Measurements from ENCODE around the gene GPR156.

DNA sequence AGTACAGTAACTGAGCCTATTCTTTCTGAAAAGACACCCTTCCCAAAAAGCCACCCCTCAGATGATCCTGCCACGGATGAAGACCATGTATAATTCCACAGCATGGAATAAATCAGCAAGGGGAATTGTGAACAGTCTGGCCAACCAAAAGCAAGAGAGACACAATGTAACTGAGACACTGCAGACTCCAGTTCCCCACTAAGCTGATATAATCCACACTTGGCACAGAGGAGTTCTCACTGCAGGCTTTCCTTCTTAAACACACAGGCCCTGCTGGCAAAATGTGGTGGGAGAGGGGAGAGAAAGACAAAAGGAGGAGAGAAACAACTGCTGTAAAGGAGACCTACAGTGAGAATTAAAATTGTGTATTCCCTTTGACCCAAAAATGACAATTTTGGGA lies 12.7 kb downstream of the GPR156 start:
- TF ChIP-seq EP300 (IDR thresholded peaks at IDR 0.05) (no peak), POLR2A (IDR thresholded peaks at IDR 0.05) (no peak), POLR2AphosphoS5 (IDR thresholded peaks at IDR 0.05) (no peak)
- TF ChIP-seq, protein P1, sequence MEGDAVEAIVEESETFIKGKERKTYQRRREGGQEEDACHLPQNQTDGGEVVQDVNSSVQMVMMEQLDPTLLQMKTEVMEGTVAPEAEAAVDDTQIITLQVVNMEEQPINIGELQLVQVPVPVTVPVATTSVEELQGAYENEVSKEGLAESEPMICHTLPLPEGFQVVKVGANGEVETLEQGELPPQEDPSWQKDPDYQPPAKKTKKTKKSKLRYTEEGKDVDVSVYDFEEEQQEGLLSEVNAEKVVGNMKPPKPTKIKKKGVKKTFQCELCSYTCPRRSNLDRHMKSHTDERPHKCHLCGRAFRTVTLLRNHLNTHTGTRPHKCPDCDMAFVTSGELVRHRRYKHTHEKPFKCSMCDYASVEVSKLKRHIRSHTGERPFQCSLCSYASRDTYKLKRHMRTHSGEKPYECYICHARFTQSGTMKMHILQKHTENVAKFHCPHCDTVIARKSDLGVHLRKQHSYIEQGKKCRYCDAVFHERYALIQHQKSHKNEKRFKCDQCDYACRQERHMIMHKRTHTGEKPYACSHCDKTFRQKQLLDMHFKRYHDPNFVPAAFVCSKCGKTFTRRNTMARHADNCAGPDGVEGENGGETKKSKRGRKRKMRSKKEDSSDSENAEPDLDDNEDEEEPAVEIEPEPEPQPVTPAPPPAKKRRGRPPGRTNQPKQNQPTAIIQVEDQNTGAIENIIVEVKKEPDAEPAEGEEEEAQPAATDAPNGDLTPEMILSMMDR (IDR thresholded peaks at IDR 0.05), result no peak
